A549 (cell line): Measurements from ENCODE around the gene CFAP58. TPM values are rescaled to one million over a fixed set of nuclear protein-coding genes. Genes with fewer than 3 reads are reported as not detected.

Experiments used
- ATAC-seq, 2 experiments: fragments of 200-7000 bp in 1 of 2; fragments of >200 bp in 1 of 2; cut with Nextera tagmentation in 1 of 2; cut with Tn5 transposase in 1 of 2; 3 replicates each; pipeline versions ENCODE4 v1.8.0 to v1.9.1; 2018 to 2020; ENCODE audit warnings: mild to moderate bottlenecking in 1 of 2, moderate library complexity in 1 of 2
- CTCF ChIA-PET: fragments of 300-600 bp; sonication (Branson Sonifier 250); formaldehyde crosslinking; extraction: SDS; loops from one replicate; lab custom pipeline; 2021; ENCODE audit warnings: antibody characterized with exemption, inconsistent platforms; lab: Yijun Ruan, JAX
- POLR2A ChIA-PET: fragments of 350-600 bp; formaldehyde crosslinking; extraction: SDS; loops from one replicate; lab custom pipeline; 2021; ENCODE audit warnings: antibody characterized with exemption, inconsistent platforms; lab: Yijun Ruan, JAX
- DNase-seq, 2 experiments: peaks; one replicate each; pipeline versions ENCODE4 v3.0.0 to v3.0.0-alpha.2; 2011 to 2016; ENCODE audit warnings: low read depth in 1 of 2, low spot score in 1 of 2
- FAIRE-seq: peaks from 2 replicates; lab custom pipeline; 2011; peaks lifted over from hg19 to GRCh38; lab: Jason Lieb, UNC
- H3K27ac ChIP-seq, 2 experiments: fragments of >200 bp; sonication (Bioruptor Twin); formaldehyde crosslinking; 3 replicates each; pipeline ENCODE4 v1.5.1; 2016 to 2017
- H3K4me1 ChIP-seq: fragments of >200 bp; sonication (Bioruptor Twin); formaldehyde crosslinking; 3 replicates; pipeline ENCODE4 v1.6.1; 2016
- H3K4me2 ChIP-seq: fragments of >200 bp; sonication (Bioruptor Twin); formaldehyde crosslinking; 3 replicates; pipeline ENCODE4 v1.6.1; 2016
- H3K4me3 ChIP-seq: fragments of >200 bp; sonication (Bioruptor Twin); formaldehyde crosslinking; 3 replicates; pipeline ENCODE4 v1.5.1; 2016
- H3K9me3 ChIP-seq: fragments of >200 bp; sonication (Bioruptor Twin); formaldehyde crosslinking; 3 replicates; pipeline ENCODE4 v1.6.1; 2016
- BHLHE40 ChIP-seq: IDR thresholded peaks from 2 replicates; pipeline ENCODE4 v1.6.1; 2012; ENCODE audit warnings: low read depth, low read length, inconsistent platforms
- CBX8 ChIP-seq: fragments of 200-600 bp; sonication (generic); IDR thresholded peaks from 2 replicates; pipeline ENCODE4 v1.6.1; 2016
- CEBPB ChIP-seq, 2 experiments: fragments of >200 bp in 1 of 2; sonication (Bioruptor Twin) in 1 of 2; formaldehyde crosslinking in 1 of 2; IDR thresholded peaks; 2 replicates each; pipeline ENCODE4 v1.6.1; 2012 to 2016
- E2F6 ChIP-seq: IDR thresholded peaks from 2 replicates; pipeline ENCODE4 v1.6.1; 2012; ENCODE audit warnings: low read depth, borderline replicate concordance
- EP300 ChIP-seq, 2 experiments: fragments of >200 bp; sonication (Bioruptor Twin); formaldehyde crosslinking; IDR thresholded peaks; 2 replicates in 1 of 2; 3 replicates in 1 of 2; pipeline ENCODE4 v1.6.1; 2016 to 2017
- FOSB ChIP-seq: fragments of 250-450 bp; sonication (Bioruptor Pico); IDR thresholded peaks from 2 replicates; pipeline ENCODE4 v1.5.0; 2020; ENCODE audit warnings: mild to moderate bottlenecking, moderate library complexity
- FOSL2 ChIP-seq, 2 experiments: fragments of 450-650 bp in 1 of 2; fragments of >200 bp in 1 of 2; sonication (Bioruptor Twin) in 1 of 2; formaldehyde crosslinking; IDR thresholded peaks; 2 replicates each; pipeline versions ENCODE4 v1.5.0 to v1.6.1; 2016 to 2020; ENCODE audit warnings: mild to moderate bottlenecking in 1 of 2, moderate library complexity in 1 of 2
- FOXS1 ChIP-seq: fragments of 250-450 bp; sonication (Bioruptor Pico); IDR thresholded peaks from 2 replicates; pipeline ENCODE4 v1.5.0; 2020; ENCODE audit warnings: mild to moderate bottlenecking, moderate library complexity
- GATA3 ChIP-seq: IDR thresholded peaks from 2 replicates; pipeline ENCODE4 v1.6.1; 2012; ENCODE audit warnings: borderline replicate concordance
- HDAC2 ChIP-seq: fragments of 200-600 bp; sonication (generic); IDR thresholded peaks from 2 replicates; pipeline ENCODE4 v1.6.1; 2016
- HOXB5 ChIP-seq: fragments of 250-450 bp; sonication (Bioruptor Pico); IDR thresholded peaks from 2 replicates; pipeline ENCODE4 v1.5.0; 2020; ENCODE audit warnings: mild to moderate bottlenecking, moderate library complexity
- JUN ChIP-seq, 2 experiments: fragments of >200 bp; sonication (Bioruptor Twin); formaldehyde crosslinking; IDR thresholded peaks; 2 replicates in 1 of 2; 3 replicates in 1 of 2; pipeline ENCODE4 v1.6.1; 2016 to 2017
- KDM1A ChIP-seq: fragments of 200-600 bp; sonication (generic); IDR thresholded peaks from 2 replicates; pipeline ENCODE4 v1.6.1; 2016; ENCODE audit warnings: low read depth, mild to moderate bottlenecking
- KDM5A ChIP-seq: fragments of 200-600 bp; sonication (generic); IDR thresholded peaks from 2 replicates; pipeline ENCODE4 v1.6.1; 2016; ENCODE audit warnings: antibody characterized with exemption, mild to moderate bottlenecking
- MAFK ChIP-seq: fragments of 450-650 bp; IDR thresholded peaks from 2 replicates; pipeline ENCODE4 v1.6.1; 2014; ENCODE audit not compliant: partially characterized antibody
- MAZ ChIP-seq: fragments of 150-350 bp; IDR thresholded peaks from 2 replicates; pipeline ENCODE4 v1.6.1; 2014; ENCODE audit warnings: antibody characterized with exemption, low read depth, low read length, borderline replicate concordance
- NFE2L2 ChIP-seq: fragments of 150-350 bp; conservative IDR thresholded peaks from 2 replicates; pipeline ENCODE4 v1.6.1; 2014; ENCODE audit warnings: low read length
- PHF8 ChIP-seq: fragments of 200-600 bp; sonication (generic); IDR thresholded peaks from 2 replicates; pipeline ENCODE4 v1.6.1; 2016; ENCODE audit warnings: low read depth, mild to moderate bottlenecking, antibody characterized with exemption, moderate library complexity, borderline replicate concordance
- POLR2A ChIP-seq: IDR thresholded peaks from 2 replicates; pipeline ENCODE4 v1.6.1; 2012; ENCODE audit warnings: mild to moderate bottlenecking, low read length
- REST ChIP-seq: fragments of 200-600 bp; sonication (generic); IDR thresholded peaks from 2 replicates; pipeline ENCODE4 v1.6.1; 2016; ENCODE audit warnings: antibody characterized with exemption, mild to moderate bottlenecking, moderate library complexity
- RFX5 ChIP-seq: fragments of 450-650 bp; IDR thresholded peaks from 2 replicates; pipeline ENCODE4 v1.7.1; 2014; ENCODE audit warnings: antibody characterized with exemption, mild to moderate bottlenecking, moderate library complexity
- RNF2 ChIP-seq: fragments of 200-600 bp; sonication (generic); IDR thresholded peaks from 2 replicates; pipeline ENCODE4 v1.6.1; 2016; ENCODE audit warnings: low read depth, mild to moderate bottlenecking, antibody characterized with exemption, moderate library complexity, borderline replicate concordance
- SREBF2 ChIP-seq: fragments of 450-650 bp; IDR thresholded peaks from 2 replicates; pipeline ENCODE4 v1.6.1; 2014; ENCODE audit warnings: mild to moderate bottlenecking, moderate library complexity
- WGBS: methylation state at CpG from one replicate; pipeline ENCODE4 v1.1.6; 2017; ENCODE audit errors: missing lambda C conversion rate; 5-methylcytosine and 5-hydroxymethylcytosine counted together
- polyA plus RNA-seq, 4 experiments: library from polyadenylated mRNA; depleted of rRNA in 3 of 4; stranded (reverse); fragments of >200 nt; fragmentation: RNase III in 1 of 4; extraction: RNeasy Plus Mini Kit Qiagen cat#74134 plus additional on column Dnase treatment in 1 of 4; gene quantifications; 2 replicates in 3 of 4; 3 replicates in 1 of 4; pipeline ENCODE4 v1.2.3, GENCODE V29; 2011 to 2017
- TF ChIP-seq, protein P1 (sequence below): fragments of 450-650 bp; IDR thresholded peaks from 2 replicates; pipeline ENCODE4 v1.6.1; 2014; ENCODE audit warnings: antibody characterized with exemption

The CFAP58 gene
- polyA plus RNA-seq, 2 of the 4 experiments (the other 2 are of a cell fraction): 0.22 to 0.25 TPM

GRCh38 chr10:104353325-104354048 is at the start of gene CFAP58 (continued):
- TF ChIP-seq CEBPB (IDR thresholded peaks at IDR 0.05) (no peak), HOXB5 (CRISPR knock-in tag) (no peak), KDM1A (no peak), RFX5 (0 out of 2 replicates have a peak, but pooled peaks have one; percentile 28), MAFK (no peak), CBX8 (no peak), POLR2A (0 out of 2 replicates have a peak, but pooled peaks have one; percentile 14), JUN (IDR thresholded peaks at IDR 0.05) (no peak), SREBF2 (no peak), GATA3 (no peak), FOXS1 (CRISPR knock-in tag) (no peak), E2F6 (peak; percentile 95), PHF8 (no peak), BHLHE40 (no peak), NFE2L2 (no peak), EP300 (IDR thresholded peaks at IDR 0.05) (no peak), FOSL2 (IDR thresholded peaks at IDR 0.05) (no peak), FOSL2 (CRISPR knock-in tag; IDR thresholded peaks at IDR 0.05) (no peak), REST (no peak), MAZ (no peak)
- TF ChIP-seq, protein P1, sequence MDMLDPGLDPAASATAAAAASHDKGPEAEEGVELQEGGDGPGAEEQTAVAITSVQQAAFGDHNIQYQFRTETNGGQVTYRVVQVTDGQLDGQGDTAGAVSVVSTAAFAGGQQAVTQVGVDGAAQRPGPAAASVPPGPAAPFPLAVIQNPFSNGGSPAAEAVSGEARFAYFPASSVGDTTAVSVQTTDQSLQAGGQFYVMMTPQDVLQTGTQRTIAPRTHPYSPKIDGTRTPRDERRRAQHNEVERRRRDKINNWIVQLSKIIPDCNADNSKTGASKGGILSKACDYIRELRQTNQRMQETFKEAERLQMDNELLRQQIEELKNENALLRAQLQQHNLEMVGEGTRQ: no peak

DNA sequence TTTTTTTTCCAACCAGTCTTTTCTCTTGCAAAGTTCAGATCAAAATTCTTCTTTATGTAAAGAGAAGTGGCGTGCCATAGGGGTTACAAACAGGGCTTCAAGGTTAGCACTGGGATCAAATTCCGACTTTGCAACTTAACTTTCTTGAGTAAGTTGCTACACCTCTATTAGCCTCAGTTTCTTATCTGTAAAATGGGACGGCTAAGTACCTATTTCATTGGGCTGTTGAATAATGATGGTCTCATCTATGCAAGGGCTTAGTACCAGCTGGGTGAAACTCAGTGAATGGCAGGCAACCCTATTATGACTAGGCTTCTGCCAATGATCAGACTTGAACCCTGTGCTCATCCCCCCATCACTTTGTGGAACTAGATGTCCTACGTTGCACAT is 49.3 kb upstream of the CFAP58 start:
- POLR2A ChIA-PET: interaction anchor here (1.6 to 2.7 kb wide), 3 partner anchors 26 to 34 kb away, joined by 3 to 14 read pairs (median 4); partner anchors contain the start of gene ITPRIP
- no peak for FAIRE-seq

More for the DNA sequence above, 49.3 kb upstream of the CFAP58 start:
- Histone ChIP-seq H3K27ac (no peak overlapping the region), H3K4me3 (no peak overlapping the region), H3K9me3 (no peaks in the 10 kb centered on the region), H3K4me2 (no peak overlapping the region), H3K4me1 (peaks cover 13% of the 10 kb centered on the region; the same call in 1 of the 3 replicates)
- 67% methylated on average over 4 of the region's 4 CpGs for WGBS
- ATAC-seq (no peak), DNase-seq (no peak)
- CTCF ChIA-PET: interaction anchor here (1.5 to 17.2 kb wide), 9 partner anchors 11 to 403 kb away, joined by 3 to 267 read pairs (median 44); partner anchors contain the start of genes CFAP58 and ITPRIP
- no peak for TF ChIP-seq CBX8
- no peak for TF ChIP-seq SREBF2
- no peak for TF ChIP-seq MAFK
- no peak for TF ChIP-seq HOXB5 (CRISPR knock-in tag)
- no peak for TF ChIP-seq RNF2
- TF ChIP-seq FOSL2 (IDR thresholded peaks at IDR 0.05): no peak
- TF ChIP-seq FOSL2 (CRISPR knock-in tag; IDR thresholded peaks at IDR 0.05): no peak
- no peak for TF ChIP-seq KDM5A
- TF ChIP-seq HDAC2: no peak
- no peak for TF ChIP-seq FOSB (CRISPR knock-in tag)
